ACHN (cell line): Measurements from ENCODE around the gene HEY2.
"Not testable (repeated sequence)": the region's sequence is repeated elsewhere in the genome, so short reads cannot be mapped to it uniquely, and the experiment has no call there.

Experiments used
- DNase-seq: peaks from one replicate; pipeline ENCODE4 v3.0.0-alpha.2; 2015
- in situ Hi-C: cut with HindIII; loops from 2 replicates; pipeline ENCODE4 v1.10.0; 2017; ENCODE audit warnings: low sequenced_read_pairs, low pct_ligation_motif_present, low pct_unique_long_range_greater_than_20kb

The HEY2 gene

DNA sequence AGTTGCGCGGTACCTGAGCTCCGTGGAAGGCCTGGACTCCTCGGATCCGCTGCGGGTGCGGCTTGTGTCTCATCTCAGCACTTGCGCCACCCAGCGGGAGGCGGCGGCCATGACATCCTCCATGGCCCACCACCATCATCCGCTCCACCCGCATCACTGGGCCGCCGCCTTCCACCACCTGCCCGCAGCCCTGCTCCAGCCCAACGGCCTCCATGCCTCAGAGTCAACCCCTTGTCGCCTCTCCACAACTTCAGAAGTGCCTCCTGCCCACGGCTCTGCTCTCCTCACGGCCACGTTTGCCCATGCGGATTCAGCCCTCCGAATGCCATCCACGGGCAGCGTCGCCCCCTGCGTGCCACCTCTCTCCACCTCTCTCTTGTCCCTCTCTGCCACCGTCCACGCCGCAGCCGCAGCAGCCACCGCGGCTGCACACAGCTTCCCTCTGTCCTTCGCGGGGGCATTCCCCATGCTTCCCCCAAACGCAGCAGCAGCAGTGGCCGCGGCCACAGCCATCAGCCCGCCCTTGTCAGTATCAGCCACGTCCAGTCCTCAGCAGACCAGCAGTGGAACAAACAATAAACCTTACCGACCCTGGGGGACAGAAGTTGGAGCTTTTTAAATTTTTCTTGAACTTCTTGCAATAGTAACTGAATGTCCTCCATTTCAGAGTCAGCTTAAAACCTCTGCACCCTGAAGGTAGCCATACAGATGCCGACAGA is 9.9 kb downstream of the HEY2 start:
- no peak for DNase-seq
- in situ Hi-C loops: no loop called here

DNA sequence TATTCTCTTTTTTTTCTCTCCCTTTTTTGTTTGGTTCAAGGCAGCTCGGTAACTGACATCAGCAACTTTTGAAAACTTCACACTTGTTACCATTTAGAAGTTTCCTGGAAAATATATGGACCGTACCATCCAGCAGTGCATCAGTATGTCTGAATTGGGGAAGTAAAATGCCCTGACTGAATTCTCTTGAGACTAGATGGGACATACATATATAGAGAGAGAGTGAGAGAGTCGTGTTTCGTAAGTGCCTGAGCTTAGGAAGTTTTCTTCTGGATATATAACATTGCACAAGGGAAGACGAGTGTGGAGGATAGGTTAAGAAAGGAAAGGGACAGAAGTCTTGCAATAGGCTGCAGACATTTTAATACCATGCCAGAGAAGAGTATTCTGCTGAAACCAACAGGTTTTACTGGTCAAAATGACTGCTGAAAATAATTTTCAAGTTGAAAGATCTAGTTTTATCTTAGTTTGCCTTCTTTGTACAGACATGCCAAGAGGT is 10.6 kb downstream of the HEY2 start:
- in situ Hi-C loops: no loop called here
- no peak for DNase-seq

DNA sequence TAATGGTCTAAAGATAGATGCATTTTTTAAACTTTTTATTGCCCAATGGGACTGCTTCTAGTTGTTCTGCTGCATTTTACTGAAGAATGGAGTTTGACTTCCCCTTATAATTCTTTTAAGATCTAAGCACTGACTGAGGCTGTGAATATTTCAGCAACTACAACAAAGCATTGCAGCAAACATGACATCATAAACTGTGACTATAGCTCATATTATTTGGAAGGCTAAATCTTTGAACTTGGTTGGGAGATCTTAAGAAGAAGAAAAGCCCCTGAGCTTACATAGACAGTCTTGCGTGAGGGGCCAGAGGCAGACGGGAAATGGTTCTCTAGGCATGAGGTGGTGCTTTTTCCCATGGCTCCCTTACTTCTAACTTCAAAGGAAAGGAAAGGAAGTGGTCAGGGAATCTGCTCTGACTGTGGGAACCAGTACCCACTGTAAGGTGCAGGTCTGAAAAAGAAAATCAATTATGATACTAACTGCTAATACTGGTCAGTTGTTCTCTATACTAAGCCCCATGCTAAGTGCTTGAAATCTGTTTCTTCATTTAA is 14.8 kb downstream of the HEY2 start:
- in situ Hi-C loops: no loop called here
- DNase-seq: no peak

DNA sequence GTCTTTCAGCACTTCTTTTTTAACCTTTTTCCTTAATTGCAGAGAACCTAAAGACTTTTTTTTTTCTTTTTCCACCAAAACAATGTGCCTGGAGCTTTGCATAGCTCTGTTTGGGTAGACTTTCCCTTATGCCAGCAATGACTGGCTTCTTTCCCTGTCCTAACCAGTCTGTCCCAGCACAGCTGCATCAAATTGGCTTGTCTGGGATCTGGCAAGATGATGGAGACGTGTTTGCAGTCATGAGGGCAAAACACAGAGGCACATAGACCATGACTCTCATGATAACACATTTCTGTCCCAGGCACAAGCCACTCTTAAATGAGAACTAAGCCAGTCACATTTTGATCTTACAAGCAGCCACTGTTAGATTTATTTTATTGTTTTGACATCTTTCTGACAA is 16.5 kb downstream of the HEY2 start:
- no peak for DNase-seq
- in situ Hi-C loops: no loop called here

DNA sequence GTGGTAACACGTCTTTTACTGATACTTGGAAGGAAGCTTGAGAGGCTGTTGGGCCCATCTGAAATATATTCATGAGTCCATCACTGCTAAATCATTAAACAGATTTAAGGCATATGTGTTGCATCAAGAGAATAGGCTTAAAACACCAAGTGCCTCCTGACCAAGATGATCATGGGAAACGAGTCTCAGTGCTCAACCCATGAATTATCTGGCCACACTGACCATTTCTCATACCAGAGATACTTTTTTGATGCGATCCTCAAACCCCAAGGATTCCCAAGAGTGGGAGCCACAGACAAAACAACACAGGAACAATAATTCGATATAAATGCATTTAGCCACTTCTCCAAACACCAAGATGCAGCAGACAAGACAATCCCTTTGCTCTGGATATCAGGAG is 17.2 kb downstream of the HEY2 start:
- in situ Hi-C loops: no loop called here
- DNase-seq: no peak

DNA sequence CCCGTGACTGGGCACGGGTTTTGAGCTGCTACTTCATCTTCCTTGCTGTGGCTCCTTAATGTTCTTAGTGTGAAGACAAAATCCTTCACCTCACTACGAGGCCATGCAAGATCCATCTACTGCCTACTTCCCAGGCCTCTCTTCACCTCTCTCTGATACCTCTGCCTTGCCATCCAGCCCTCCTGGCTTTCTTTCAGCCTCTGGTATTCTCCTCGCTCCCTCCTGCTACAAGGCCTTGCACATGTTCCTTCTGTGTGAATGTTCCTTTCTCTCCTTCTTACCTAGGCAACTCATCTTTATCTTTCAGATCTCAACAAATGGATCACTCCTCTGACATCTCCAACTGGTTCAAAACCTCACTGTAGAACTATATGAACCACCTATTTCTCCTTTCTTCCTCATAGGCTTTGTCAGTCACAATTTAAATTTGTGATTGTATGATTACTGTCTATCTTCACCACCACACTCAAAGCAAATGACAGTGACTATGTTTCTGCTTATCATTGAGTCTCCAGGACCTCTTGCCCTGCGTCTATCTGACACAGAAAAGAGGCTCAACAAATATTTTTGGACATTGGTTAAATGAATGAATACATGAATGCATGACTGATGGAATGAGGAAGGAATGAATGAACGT is 19.8 kb downstream of the HEY2 start:
- no peak for DNase-seq
- in situ Hi-C loops: no loop called here

DNA sequence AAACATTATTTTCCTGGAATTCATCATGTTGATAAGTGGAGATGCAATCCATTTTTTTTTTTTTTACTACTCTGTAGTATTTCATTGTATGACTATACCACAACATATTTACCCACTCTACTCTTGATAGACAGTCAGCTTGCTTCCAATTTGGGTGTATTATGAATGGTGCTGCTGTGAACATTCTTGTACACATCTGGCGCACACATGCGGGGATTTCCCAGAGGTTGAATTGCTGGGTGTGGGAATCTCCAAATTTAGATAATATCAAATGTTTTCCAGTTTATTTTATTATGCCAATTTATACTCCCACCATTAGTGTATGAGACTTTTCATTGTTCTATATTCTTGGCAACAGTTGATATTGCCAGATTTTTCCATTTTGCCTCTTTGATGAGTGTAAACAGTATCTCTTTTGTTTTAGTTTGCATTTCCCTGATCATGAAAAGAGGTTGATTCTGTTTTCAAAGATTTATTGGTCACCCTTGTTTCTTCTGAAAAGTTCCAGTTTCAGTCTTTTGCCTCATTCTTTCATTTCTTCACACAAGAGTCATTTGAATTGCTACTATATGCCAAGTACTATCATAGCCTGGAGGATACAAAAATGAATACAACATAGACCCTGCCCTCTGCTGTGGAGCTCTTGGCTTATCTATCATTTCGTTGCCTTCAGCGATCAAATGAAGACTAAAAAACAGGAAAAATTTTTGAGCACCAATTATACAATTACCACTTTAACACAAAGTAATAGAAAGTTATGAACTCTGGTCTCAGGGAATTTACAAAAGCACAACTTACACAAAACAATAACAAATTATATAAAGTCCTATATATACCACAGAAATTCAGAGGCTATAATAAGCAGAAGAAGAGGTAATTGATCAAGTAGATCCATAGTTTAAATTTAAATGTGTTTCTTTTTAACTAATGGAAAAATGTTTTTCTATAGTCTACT is 24.2 kb downstream of the HEY2 start:
- DNase-seq: no peak
- in situ Hi-C loops: no loop called here

DNA sequence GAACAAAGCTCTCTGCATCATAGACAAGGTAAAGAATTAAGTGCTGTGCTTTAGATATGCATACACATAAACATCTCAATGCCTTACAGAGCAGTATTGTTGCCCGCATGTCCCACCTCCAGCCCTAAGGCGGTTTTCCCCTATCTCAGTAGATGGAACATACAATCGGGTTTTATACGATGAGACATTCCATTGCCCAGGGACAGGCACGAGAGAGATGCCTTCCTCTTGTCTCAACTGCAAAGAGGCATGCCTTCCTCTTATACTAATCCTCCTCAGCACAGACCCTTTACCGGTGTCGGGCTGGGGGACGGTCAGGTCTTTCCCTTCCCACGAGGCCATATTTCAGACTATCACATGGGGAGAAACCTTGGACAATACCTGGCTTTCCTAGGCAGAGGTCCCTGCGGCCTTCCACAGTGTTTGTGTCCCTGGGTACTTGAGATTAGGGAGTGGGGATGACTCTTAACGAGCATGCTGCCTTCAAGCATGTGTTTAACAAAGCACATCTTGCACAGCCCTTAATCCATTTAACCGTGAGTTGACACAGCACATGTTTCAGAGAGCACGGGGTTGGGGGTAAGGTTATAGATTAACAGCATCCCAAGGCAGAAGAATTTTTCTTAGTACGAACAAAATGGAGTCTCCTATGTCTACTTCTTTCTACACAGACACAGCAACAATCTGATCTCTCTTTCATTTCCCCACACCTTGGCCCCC is 26.8 kb downstream of the HEY2 start:
- in situ Hi-C loops, DNase-seq: not testable (repeated sequence)

DNA sequence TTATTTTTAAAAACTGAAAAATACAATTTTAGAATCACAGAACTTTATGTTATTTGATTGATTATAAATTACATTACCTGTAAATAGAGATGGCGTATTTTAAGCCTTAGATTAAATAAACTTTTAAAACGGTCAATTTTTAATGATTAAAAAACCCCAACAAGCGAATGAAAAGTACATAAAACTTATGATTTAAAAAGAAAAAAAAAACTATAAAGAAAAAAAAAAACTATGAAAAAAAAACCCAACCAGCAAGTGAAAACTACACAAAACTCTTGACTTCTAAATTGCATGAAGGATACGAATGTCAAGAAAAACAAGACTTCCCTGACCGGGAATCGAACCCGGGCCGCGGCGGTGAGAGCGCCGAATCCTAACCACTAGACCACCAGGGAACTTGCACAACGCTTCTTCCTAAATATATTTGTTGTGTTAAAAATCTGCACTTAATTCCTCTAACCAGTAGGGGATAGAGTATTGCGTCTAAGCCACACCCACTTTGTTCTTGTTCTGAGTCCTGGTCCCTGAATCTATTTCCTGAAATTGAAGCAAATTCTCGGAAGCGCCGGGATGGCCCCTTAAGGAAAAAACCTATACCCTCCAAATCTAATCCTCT is 30.6 kb downstream of the HEY2 start:
- peak; percentile 92 for DNase-seq
- in situ Hi-C loops: no loop called here

DNA sequence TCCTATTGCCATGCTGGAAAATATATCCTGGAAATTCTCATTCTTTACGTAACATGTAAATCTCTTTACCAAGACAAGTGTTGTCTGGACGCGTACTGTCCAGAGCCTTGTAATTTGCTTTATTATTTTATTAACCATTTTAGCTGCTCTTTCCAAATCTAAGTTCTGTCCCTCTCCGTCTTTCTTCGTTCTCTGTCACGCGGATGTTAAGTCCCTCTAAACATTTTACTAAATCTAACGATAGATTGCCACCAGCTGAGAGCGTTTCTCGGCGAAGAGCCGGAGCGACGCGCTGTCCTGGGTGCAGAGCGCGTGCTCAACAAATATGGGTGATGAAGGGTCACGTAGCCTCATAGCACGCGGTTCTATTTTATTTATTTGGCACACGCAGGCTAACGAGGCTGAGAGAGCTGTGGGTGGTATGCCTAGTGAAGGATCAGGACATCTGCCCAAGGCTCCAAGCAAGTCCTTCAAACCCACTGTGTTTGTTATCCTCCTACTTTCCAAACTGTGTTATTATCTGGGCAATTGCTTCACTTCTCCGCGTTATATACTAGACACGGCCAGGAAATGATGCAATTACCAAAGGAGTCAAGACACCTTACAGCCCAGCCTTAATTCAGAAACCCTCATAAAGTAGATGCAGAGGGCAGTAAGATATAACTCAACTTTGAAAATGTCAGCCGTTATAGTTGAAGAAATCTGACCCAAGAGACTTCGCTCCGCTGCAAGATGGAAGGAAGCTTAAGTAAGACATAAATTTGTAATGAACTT is 31.3 kb downstream of the HEY2 start:
- DNase-seq: peak; percentile 68
- in situ Hi-C loops: no loop called here

DNA sequence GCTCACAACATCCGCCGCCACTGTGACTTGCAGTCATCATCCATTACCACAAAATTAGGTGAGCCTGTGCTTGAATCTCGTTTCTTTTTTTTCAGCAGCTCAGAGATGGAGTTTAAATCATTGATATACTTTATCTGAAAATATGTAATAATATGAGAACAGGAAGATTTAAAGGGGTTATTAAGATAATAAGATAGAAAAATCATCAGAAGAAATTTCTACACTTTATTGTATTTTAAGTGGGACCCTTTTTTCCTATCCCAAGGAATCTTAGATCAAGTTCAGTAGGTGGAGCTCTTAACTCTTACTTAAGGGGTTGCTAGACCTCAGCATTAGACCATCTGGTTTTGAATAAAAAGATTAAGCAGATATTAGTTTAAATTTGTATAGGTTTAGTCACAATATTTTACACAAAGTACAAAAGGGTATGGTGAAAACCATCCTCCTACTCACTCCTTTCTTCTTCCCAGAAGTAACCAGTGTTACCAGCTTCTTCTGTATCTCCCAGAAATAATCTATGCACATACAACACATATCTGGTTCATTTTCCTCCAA is 32.0 kb downstream of the HEY2 start:
- DNase-seq: peak; percentile 47

DNA sequence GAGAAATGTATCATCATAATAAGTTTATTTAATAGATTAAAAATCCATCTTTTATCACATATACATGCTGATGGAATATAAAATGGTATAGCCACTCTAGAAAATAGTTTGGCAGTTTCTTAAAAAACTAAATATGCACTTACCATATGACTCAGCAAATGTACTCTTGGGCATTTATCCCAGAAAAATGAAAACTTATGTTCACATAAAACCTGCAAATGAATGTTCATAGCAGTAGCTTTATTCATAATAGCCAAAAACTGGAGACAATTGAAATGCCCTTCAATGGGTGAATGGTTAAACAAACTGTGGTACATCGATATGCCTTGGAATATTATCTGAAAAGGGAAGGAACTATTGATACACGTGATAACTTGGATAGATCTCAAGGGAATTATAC is 34.9 kb downstream of the HEY2 start:
- DNase-seq: no peak
- in situ Hi-C loops: no loop called here

More for the DNA sequence above, 32.0 kb downstream of the HEY2 start:
- in situ Hi-C loops: no loop called here

DNA sequence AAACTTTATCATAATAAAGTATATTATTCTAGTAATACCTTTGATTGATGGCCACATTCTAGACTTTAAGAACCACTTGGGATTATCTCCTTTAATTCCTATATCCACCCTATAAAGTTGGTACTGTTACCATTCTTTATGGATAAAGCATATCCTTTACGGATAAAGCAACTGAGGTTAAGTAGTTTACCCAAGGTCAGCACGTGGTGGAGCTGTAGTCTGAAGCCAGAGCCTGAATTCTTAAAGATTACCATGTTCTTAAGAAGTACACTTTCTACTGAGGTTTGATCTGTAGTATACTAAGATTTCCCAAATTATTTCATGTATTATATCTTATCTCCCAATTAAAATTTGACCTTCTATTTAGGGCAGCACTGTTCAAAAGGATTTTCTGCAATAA is 38.4 kb downstream of the HEY2 start:
- DNase-seq: no peak

DNA sequence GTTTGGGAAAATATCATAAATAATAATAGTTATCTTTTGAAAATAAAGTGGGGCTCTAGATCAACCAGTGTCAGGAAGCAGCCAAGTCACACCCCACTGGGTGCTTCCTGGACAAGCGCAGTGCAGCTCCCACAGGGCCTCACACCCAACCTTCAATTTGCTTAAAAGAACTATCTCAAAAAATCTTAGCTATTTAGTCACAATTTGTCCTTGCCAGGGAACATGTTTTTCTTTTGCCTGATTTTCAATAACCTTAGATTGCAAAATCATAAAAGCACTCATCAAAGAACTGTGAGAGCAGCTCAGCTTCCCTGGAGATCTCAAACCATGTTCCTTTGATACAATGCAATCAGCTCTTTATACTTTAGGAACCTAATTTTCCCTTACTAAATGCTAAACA is 39.7 kb downstream of the HEY2 start:
- in situ Hi-C loops: no loop called here
- no peak for DNase-seq

More for the DNA sequence above, 38.4 kb downstream of the HEY2 start:
- in situ Hi-C loops: no loop called here

DNA sequence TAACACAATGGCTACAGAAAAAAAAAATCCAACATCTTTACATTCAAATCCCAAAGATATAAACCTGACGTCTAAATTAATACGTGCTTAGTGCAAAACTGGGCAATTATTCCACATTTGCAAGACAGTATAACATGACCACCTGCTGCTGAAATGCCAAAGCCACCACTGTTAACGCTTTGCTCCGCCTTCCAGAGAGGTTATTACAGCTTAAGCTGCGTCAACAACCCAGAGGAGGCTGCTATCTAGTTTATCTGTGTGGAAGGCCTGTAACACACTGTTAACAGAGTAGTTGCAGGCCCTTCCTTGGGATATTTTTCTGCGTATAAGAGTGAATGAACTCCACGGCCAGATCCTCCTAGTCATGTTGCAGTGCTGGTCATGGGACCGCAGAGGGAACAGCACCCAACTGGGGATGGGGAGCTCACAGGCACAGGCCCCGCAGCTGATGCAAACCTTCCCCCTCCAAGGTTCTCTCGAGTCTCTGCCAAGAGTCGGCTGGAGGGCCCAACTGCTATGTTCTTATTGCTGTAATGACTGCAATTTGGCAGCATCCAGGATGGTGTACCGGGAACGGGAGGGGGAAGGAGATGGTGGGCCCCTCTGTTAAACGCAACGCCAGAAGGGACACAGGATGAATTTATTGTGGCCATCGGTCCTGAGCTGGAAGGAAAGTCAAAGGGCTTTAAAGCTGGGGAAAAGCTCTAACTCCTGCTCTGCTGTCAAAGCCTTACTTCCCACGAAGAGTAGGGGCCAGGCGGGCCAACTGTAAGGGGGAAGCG is 40.3 kb downstream of the HEY2 start:
- peak; percentile 37 for DNase-seq
- in situ Hi-C loops: no loop called here
